ENCODE data around the gene KDM5B.

Gene KDM5B

GRCh38 chr1:202704601-202705000 lies 103.6 kb downstream of the KDM5B start:
- TF ChIP-seq, protein P1, sequence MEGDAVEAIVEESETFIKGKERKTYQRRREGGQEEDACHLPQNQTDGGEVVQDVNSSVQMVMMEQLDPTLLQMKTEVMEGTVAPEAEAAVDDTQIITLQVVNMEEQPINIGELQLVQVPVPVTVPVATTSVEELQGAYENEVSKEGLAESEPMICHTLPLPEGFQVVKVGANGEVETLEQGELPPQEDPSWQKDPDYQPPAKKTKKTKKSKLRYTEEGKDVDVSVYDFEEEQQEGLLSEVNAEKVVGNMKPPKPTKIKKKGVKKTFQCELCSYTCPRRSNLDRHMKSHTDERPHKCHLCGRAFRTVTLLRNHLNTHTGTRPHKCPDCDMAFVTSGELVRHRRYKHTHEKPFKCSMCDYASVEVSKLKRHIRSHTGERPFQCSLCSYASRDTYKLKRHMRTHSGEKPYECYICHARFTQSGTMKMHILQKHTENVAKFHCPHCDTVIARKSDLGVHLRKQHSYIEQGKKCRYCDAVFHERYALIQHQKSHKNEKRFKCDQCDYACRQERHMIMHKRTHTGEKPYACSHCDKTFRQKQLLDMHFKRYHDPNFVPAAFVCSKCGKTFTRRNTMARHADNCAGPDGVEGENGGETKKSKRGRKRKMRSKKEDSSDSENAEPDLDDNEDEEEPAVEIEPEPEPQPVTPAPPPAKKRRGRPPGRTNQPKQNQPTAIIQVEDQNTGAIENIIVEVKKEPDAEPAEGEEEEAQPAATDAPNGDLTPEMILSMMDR (IDR thresholded peaks at IDR 0.05; ENCODE audit: control insufficient read depth, extremely low read depth, insufficient read depth) = no peak
- no peak for DNase-seq (ENCODE audit: low read depth)
- H3K4me3 ChIP-seq (ENCODE audit: low read depth, low read length) = no peak overlapping the region

DNA sequence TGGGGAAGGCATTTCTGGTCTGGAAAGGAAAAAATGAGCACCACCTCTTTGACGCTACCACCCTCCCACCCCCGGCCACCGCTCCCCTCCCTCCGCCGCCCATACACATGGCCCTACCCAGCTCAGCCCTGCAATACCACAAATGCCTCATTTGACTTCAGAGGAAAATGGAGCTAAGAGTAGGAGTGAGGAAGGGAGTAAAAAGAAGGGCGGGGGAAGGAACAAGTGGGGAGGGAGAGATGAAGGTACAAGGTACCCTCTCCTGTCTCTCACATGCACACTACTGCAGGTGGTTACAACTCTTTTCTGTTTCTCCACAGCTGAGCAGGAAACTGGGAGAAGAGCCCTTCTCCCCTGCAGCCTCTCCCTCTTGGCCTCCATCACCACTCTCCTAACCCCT lies 105.0 kb downstream of the KDM5B start:
- DNase-seq (ENCODE audit: low read depth) = no peak
- no peak overlapping the region for H3K4me3 ChIP-seq (ENCODE audit: low read depth, low read length)
- TF ChIP-seq, protein P1 (IDR thresholded peaks at IDR 0.05; ENCODE audit: control insufficient read depth, extremely low read depth, insufficient read depth) = no peak

DNA sequence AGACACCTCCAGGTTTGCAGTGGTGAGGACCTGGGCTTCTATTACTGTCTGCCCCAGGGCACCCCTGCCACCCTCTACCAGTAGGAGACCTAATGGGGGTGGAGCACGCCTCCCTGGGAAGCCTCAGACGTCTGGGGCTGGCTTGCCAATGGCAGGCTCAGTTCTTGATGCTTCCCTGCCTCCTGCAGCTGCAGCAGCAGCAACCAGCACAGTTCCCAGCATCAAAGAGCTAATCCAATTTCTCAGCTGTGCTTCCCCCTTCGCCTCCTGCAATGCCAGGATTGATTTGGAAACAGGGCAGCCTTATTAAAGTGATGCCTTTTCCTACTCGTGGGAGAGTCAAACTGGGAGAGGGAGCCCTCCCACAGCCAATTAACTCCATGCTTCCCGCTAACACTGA lies 106.1 kb downstream of the KDM5B start:
- no peak for DNase-seq (ENCODE audit: low read depth)
- no peak overlapping the region for H3K4me3 ChIP-seq (ENCODE audit: low read depth, low read length)
- TF ChIP-seq, protein P1 (IDR thresholded peaks at IDR 0.05; ENCODE audit: control insufficient read depth, extremely low read depth, insufficient read depth) = no peak

GRCh38 chr1:202701200-202701599 lies 107.0 kb downstream of the KDM5B start:
- TF ChIP-seq, protein P1 (IDR thresholded peaks at IDR 0.05; ENCODE audit: control insufficient read depth, extremely low read depth, insufficient read depth) = no peak

DNA sequence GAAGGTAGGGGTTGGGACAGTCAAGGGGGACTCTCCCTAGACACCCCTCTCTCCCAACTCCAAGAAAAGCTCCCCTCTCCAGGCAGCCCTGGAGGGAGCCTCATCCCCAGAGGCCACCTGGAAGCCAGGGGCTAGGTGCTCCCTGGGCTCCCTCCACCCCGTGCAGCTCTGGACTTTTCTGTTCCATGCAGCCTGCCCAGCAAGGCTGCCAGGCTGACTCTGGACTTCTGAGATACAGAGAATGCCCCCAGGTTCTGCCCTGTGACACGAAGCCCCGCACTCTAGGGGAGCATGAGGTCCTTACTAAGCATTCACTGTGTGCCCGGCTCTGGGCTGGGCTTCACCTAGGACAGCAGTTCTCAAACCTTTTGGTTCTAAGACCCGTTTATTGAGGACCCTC lies 108.2 kb downstream of the KDM5B start:
- H3K4me3 ChIP-seq (ENCODE audit: low read depth, low read length) = no peak overlapping the region
- TF ChIP-seq, protein P1 (IDR thresholded peaks at IDR 0.05; ENCODE audit: control insufficient read depth, extremely low read depth, insufficient read depth) = no peak
- DNase-seq (ENCODE audit: low read depth) = no peak

More at GRCh38 chr1:202701200-202701599, 107.0 kb downstream of the KDM5B start:
- DNase-seq (ENCODE audit: low read depth) = no peak
- H3K4me3 ChIP-seq (ENCODE audit: low read depth, low read length) = no peak overlapping the region

- H3K4me3 ChIP-seq (ENCODE audit: low read depth, low read length) = no peak overlapping the region
- DNase-seq (ENCODE audit: low read depth) = no peak
- TF ChIP-seq, protein P1 (IDR thresholded peaks at IDR 0.05; ENCODE audit: control insufficient read depth, extremely low read depth, insufficient read depth) = no peak
Observed at GRCh38 chr1:202698276-202698675, 109.9 kb downstream of the KDM5B start.

- DNase-seq (ENCODE audit: low read depth) = no peak
- TF ChIP-seq, protein P1 (IDR thresholded peaks at IDR 0.05; ENCODE audit: control insufficient read depth, extremely low read depth, insufficient read depth) = no peak
- H3K4me3 ChIP-seq (ENCODE audit: low read depth, low read length) = no peak overlapping the region
Observed at GRCh38 chr1:202697038-202697437, 111.2 kb downstream of the KDM5B start.

All from LNCaP clone FGC (cell line).